Breast epithelium (tissue), 3 donors: ENCODE measurements around the gene BRME1.

Experiments used
- POLR2A ChIP-seq: fragments of 450-650 bp; IDR thresholded peaks from one replicate; pipeline ENCODE4 v1.6.1; 2016; ENCODE audit warnings: antibody characterized with exemption, mild to moderate bottlenecking, moderate library complexity
- POLR2AphosphoS5 ChIP-seq, 3 donors: sonication (generic); formaldehyde crosslinking; IDR thresholded peaks; one replicate each; pipeline ENCODE4 v1.6.1; 2017; ENCODE audit warnings: antibody characterized with exemption in 3 of 3
- TF ChIP-seq, protein P1 (sequence below), 3 donors: fragments of 450-650 bp; IDR thresholded peaks; one replicate each; pipeline ENCODE4 v1.5.1; 2016 to 2017; ENCODE audit warnings: antibody characterized with exemption in 3 of 3, mild to moderate bottlenecking in 3 of 3, moderate library complexity in 3 of 3

DNA sequence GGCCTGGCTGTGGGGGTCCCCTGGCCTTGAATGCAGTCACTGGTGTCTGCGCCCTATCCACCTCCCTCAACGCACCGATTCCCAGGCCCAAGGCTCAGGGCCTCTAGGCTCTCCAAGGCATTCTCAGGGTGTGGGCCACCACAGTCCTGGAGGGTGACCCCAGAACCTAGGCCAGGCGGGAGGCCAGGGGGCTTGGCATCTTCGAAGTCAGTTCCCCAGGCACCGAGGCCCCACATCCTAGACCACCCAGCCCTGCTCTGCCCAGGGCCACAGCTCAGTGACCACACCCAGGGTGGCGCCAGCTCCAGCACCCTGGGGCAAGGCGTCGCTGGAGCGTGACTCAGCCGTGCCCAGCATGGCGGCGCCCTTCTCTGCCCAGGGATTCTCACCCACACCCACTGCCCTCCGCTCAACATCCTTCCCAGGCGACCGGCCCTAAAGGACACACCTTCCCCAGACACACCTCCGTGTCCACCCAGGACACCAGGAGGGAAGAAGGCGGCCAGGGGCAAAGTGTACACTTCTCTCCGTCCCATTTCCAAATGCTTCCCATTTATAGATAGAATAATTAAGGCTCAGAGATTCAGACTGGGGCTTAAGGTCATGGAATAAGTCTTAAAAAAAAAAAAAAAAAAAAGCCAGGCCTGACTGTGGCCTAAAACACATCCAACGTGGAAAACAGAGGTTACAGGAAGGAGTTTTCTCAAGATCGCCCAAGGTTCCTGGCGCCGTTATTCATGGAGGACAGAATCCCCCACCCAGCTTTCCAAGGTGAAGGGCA, 65.4 kb downstream of the BRME1 start:
- TF ChIP-seq POLR2AphosphoS5 (IDR thresholded peaks at IDR 0.05) (peak in 2 of 3 donors; percentile 65 to 92), POLR2A (peak; percentile 10)
- TF ChIP-seq, protein P1, sequence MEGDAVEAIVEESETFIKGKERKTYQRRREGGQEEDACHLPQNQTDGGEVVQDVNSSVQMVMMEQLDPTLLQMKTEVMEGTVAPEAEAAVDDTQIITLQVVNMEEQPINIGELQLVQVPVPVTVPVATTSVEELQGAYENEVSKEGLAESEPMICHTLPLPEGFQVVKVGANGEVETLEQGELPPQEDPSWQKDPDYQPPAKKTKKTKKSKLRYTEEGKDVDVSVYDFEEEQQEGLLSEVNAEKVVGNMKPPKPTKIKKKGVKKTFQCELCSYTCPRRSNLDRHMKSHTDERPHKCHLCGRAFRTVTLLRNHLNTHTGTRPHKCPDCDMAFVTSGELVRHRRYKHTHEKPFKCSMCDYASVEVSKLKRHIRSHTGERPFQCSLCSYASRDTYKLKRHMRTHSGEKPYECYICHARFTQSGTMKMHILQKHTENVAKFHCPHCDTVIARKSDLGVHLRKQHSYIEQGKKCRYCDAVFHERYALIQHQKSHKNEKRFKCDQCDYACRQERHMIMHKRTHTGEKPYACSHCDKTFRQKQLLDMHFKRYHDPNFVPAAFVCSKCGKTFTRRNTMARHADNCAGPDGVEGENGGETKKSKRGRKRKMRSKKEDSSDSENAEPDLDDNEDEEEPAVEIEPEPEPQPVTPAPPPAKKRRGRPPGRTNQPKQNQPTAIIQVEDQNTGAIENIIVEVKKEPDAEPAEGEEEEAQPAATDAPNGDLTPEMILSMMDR (IDR thresholded peaks at IDR 0.05) = no peak
